Fibroblast of the aortic adventitia (primary cell): ENCODE results near the gene FSTL4. TPM values are rescaled to one million over a fixed set of nuclear protein-coding genes. Genes with fewer than 3 reads are reported as not detected.

Experiments used
- DNase-seq: peaks from one replicate; pipeline ENCODE4 v3.0.0-alpha.2; 2010; ENCODE audit warnings: low read depth
- H3K4me3 ChIP-seq: 2 replicates; pipeline ENCODE4 v1.5.1; 2011; ENCODE audit warnings: low read depth, mild to moderate bottlenecking, control low read depth, low read length, moderate library complexity
- CTCF ChIP-seq: IDR thresholded peaks from 2 replicates; pipeline ENCODE4 v1.5.1; 2011; ENCODE audit warnings: mild to moderate bottlenecking, low read length, control low read depth, inconsistent platforms; ENCODE audit not compliant: insufficient read depth
- total RNA-seq: library from RNA; depleted of rRNA; stranded (reverse); fragments of >200 nt; gene quantifications from 2 replicates; pipeline ENCODE4 v1.2.3, GENCODE V29; 2012; ENCODE audit warnings: low replicate concordance

Gene FSTL4
- total RNA-seq, 1 donor = not detected

- DNase-seq = no peak
- H3K4me3 ChIP-seq = no peak overlapping the region
- no peak for TF ChIP-seq CTCF
Observed at GRCh38 chr5:133467335-133467779, 145.0 kb downstream of the FSTL4 start.

- TF ChIP-seq CTCF = no peak
- no peak overlapping the region for H3K4me3 ChIP-seq
- DNase-seq = no peak
Observed at GRCh38 chr5:133466556-133467334, 145.6 kb downstream of the FSTL4 start.

GRCh38 chr5:133464013-133464412 is 148.3 kb downstream of the FSTL4 start:
- no peak overlapping the region for H3K4me3 ChIP-seq
- no peak for DNase-seq
- no peak for TF ChIP-seq CTCF

- no peak for TF ChIP-seq CTCF
- no peak overlapping the region for H3K4me3 ChIP-seq
- no peak for DNase-seq
Observed at GRCh38 chr5:133461796-133462516, 150.4 kb downstream of the FSTL4 start.

- DNase-seq = no peak
- H3K4me3 ChIP-seq = no peak overlapping the region
- TF ChIP-seq CTCF = peak; percentile 51
Observed at GRCh38 chr5:133460172-133460758, 152.1 kb downstream of the FSTL4 start.

- TF ChIP-seq CTCF = no peak
- no peak for DNase-seq
- no peak overlapping the region for H3K4me3 ChIP-seq
Observed at GRCh38 chr5:133459474-133460160, 152.7 kb downstream of the FSTL4 start.
